SW 1271 (cell line): ENCODE measurements around the gene CTNNBL1.
"Not testable (repeated sequence)": the region's sequence is repeated elsewhere in the genome, so short reads cannot be mapped to it uniquely, and the experiment has no call there.

Experiments used
- DNase-seq, 2 experiments: peaks; one replicate each; lab custom pipeline; 2025; lab: John Stamatoyannopoulos, UW

CTNNBL1 gene, protein sequence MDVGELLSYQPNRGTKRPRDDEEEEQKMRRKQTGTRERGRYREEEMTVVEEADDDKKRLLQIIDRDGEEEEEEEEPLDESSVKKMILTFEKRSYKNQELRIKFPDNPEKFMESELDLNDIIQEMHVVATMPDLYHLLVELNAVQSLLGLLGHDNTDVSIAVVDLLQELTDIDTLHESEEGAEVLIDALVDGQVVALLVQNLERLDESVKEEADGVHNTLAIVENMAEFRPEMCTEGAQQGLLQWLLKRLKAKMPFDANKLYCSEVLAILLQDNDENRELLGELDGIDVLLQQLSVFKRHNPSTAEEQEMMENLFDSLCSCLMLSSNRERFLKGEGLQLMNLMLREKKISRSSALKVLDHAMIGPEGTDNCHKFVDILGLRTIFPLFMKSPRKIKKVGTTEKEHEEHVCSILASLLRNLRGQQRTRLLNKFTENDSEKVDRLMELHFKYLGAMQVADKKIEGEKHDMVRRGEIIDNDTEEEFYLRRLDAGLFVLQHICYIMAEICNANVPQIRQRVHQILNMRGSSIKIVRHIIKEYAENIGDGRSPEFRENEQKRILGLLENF

DNA sequence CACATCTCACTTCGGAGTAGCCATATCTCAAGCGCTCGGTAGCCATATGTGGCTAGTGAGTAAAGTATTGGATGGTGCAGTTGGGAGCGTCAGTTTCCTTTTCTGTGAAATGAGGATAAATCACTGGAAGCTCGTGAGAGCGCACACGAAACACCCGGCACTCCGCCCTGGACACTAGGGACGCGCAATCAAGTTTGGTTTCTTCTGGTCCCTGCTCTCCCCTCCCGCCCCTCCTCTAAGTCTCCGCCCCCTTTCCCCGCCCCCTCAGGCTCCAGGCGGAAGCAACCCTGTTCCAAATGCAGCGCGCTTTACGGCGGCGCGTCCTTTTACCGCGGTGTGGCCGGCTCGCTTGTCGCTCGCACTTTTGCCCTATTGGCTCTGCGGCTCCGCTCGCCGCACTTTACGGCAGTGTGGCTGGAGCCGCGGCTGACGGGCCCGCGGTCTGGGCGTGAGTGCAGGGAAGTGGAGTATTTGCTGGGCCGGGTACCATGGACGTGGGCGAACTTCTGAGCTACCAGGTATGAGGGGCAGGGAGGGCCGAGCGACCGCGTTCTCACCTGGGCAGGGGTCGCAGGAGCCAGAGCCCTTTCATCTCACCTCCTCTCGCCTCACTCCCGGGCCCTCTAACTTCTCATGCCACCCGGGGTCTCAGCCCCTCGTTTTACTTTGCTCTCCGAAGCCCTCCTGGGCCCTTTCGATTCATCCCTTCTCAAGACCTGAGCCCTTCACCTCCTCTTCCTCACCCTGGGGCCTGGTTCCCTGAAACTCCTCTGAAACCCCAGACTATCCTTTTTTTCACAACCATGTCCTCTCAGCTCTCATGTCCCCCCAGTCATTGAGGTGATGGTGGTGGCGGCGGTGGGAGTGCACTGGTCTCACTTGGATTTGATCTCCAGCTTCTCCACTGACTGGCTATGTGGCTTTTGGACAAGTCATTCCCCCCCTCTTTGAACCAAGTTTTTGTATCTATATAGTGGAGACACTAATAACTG is at the start of gene CTNNBL1:
Gene CTNNBL1, plus strand, starts transcription at position 396 of the 992 bp plus-strand sequence. Its CDS starts 93 bp downstream, at position 489.
- DNase-seq, result peak; percentile 98

DNA sequence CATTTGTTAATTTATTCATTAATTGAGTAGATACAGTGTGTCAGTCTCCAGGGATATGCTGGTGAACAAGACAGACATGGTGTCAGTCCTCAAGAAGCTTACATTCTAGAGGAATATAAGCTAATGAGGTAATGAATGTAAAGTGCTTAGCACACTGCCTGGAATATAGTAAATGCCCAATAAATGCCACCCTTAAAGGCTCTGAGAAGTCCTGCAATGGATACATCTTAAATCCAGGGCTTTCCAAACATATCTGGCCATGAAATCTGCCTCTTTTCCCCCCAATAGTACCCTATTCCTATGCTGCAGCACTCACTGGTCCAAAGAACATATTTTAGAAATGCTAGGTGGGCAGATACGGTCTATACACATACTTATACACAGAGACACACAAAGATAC is 49.2 kb upstream of the CTNNBL1 start:
- no peak for DNase-seq

DNA sequence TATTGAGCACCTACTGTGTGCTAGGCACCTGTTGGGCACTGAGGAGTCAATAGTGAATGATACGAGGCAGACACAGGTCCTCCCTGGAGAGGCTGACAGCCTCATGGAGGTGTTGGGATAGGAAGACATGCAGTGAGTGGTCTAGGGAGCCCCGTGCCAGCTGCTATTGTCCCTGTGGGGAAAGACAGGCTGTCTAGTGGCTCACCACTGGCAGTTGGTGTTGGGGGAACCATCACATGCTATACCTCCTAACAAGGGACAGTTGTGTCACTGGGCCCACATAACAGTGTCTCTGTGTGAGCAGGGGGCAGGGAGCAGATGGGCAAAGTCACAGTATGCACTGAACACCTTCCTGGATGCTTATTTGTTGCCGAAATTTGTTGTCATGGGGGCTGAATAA is 45.9 kb upstream of the CTNNBL1 start:
- no peak for DNase-seq

DNA sequence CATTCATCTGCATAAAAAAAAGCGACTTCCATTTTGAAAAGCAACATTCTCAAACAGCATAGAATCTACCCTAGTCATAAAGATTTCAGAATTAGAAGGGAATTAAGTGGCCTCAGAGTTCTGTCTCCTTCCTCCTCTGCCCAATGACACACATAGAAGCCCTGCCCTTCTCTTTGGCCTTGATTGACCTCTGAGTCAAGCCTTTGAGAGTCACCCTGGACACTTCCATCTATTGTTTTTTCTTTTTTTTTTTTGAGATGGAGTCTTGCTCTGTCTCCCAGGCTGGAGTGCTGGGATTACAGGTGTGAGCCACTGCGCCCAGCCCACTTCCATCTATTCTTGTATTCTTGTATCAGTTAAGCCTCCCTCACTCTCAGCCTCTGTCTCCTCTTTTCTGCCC is 44.8 kb upstream of the CTNNBL1 start:
- DNase-seq, result no peak

DNA sequence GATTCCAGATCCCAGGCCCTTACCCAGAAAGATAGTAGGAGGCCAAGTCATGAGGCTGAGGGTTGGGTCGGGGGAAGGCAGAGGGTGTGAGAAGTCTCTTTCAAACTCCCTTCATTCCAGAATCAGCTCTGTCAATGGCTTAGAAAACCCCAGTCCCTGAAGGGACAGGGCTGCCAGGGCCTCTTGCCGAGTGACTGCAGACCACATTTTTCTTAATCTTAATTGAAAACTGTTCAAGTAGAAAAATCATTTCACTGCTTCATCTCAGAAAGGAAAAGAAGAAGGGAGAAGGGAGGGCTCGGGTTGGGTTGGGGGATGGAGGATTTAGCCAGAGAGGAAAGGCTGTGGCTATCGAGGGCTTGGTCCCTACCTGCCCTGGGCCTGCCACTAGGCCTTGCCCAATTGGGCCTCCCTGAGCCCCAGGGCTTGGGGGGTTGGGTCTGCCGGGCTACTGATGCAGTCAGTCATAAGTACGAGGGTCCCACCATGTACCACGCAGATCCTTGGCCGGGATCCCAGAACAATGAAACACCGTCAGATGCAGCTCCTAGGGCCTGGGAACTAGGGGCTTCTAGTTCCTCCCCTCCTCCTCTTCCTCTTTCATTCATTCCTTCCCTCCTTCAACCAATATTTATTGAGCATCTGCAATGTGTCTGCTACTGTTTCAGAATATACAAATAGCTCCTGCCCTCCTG is 44.0 kb upstream of the CTNNBL1 start:
- no peak for DNase-seq

DNA sequence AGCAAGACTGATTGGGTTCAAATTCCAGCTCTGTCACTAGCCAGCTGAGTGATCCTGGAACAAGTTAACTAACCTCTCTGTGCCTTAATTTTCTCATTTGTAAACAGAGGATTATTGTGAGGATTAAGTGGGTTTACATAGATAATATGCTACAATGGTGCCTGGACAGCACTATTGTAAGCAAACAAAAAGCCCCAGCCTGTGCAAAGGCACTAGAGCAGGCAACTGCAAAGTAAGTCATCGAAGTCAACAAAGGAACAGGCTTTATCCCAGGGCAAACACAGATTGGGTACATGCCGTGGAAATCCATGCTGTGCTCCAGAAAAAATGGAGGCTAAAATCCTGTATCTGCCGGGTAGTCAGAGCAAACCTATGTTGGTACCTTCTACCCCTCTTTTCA is 43.2 kb upstream of the CTNNBL1 start:
- DNase-seq, result no peak

DNA sequence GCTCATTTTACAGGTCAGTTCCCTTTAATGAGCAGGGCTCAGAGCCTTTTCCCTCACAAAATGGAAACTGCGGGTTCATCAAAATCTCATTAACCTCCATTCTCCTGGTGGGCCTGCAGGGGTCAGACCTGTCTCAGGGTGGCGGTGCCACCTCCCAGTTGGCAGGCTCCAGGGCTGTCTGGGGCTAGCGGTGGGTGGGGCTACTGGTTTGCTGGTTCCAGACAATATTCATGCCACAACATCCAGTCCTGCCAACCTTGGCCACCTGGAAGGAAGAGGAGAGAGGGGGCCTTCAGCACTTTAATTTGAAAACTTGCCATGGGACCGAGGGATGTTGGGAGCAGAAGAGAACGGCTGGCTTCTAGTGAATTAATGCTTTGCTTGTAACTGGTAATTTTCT is 41.9 kb upstream of the CTNNBL1 start:
- DNase-seq, result peak in 1 of 2 experiments; percentile 41

DNA sequence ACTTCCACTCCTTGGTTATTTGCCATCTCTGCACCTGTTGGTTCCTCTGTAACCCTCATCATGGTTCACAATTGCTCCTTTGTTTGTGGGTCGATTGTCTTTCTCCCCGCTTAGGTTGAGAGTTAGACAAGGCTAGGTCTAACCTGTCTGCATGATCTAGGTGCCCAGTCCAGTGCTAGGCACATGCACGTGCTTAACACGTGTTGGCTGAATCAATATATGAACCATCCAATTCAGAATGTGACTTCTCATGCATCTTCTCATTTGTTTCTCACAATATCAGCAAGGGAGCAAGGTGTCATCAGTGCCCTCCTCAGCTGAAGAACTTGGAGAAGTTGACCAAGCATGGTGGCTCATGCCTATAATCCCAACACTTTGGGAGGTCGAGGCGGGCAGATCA is 36.9 kb upstream of the CTNNBL1 start:
- no peak for DNase-seq

DNA sequence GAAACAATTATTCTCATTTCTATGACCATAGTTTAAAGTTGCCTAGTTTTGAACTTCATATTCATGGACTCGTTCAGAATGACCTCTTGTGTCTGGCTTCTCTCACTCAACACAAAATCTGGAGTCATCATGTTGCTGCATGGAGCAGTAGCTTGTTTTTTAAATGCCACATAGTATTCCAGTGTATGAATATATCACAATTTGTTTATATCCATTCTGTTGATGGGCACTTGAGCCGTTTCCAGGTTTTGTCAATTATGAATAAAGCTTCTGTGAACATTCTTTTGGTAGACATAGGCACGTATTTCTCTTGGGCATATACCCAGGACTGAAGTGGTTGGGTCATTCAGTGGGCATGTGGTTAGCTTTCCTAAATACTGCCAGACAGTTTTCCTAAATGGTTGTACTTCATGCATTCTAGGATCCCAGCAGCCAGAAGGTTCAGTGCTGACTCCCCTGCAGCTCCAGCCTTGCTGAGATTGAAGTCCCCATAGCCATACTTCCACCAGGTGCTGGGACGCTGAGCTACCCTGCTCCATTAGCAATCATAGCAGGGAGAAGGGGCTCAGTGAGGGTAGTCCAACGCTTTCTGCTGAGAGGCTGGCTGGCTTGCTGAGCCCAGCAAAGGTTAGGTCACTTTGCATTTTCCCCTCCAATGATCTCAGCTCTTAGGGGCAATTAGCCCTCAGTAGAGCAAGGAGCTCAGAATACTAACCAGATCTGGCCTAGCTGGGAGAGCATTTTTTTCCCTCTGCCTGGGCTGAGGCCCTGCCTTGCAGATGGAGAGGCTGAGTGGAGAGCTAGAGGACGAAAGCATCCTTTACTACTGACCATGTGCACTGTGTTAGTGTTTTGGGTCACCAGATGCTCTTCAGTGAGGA is 35.7 kb upstream of the CTNNBL1 start:
- DNase-seq, result no peak

DNA sequence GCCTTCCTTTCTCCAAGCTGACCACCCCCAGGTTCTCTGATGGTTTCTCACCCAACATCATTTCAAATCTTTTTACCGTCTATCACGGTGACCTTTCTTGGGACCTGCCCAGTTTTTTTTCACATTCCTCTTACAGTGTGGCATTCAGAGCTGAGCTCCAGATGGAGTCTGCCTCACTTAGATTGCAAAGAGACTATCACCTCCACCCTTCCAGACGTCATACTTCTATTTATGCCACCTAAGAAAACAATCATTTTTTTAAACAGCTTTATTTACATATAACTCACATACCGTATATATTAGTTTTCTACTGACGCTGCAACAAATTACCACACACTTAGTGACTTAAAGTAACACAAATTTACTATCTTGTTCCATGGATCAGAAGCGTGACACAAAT is 32.3 kb upstream of the CTNNBL1 start:
- no peak for DNase-seq

DNA sequence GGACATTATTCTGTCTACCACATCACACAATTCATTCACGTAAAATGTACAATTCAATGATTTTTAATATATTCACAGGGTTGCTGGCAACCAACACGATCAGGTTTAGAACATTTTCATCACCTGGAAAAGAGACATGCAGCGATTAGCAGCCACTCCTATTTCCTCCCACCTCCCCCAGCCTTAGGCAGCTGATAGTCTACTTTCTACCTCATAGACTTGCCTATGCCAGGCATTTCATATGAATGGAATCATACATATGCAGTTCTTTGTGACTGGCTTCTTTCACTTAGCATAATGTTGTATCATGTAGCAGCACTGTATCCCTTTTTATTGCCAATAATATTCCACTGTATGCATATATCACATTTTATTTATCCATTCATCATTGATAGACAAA is 31.5 kb upstream of the CTNNBL1 start:
- no peak for DNase-seq

DNA sequence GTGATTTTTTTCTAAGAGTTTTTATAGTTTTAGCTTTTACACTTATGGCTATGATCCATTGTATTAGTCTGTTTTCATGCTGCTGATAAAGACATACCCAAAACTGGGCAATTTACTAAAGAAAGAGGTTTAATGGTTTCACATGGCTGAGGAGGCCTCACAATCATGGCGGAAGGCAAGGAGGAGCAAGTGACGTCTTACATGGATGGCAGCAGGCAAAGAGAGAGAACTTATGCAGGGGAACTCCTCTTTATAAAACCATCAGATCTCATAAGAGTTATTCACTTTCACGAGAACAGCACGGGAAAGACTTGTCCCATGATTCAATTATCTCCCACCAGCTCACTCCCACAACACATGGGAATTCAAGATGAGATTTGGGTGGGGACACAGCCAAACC is 29.2 kb upstream of the CTNNBL1 start:
- DNase-seq, result not testable (repeated sequence)

DNA sequence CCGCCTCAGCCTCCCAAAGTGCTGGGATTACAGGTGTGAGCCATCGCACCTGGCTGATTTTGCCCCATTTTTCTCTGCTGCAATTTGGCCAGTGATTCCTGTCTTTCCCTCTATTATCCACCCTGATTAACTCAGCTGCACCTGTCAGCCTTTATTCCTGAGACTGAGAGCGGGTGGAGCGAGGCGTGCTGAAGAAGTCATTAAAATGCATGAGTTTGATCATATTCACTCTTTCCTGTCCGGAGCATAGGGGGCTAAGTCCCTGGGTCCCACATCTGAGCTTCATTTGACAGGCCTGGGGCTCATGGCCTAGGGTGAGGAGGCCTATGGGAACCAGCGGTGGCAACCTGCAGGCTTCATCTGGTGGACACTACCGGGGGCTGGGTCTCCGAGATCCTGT is 25.7 kb upstream of the CTNNBL1 start:
- no peak for DNase-seq

DNA sequence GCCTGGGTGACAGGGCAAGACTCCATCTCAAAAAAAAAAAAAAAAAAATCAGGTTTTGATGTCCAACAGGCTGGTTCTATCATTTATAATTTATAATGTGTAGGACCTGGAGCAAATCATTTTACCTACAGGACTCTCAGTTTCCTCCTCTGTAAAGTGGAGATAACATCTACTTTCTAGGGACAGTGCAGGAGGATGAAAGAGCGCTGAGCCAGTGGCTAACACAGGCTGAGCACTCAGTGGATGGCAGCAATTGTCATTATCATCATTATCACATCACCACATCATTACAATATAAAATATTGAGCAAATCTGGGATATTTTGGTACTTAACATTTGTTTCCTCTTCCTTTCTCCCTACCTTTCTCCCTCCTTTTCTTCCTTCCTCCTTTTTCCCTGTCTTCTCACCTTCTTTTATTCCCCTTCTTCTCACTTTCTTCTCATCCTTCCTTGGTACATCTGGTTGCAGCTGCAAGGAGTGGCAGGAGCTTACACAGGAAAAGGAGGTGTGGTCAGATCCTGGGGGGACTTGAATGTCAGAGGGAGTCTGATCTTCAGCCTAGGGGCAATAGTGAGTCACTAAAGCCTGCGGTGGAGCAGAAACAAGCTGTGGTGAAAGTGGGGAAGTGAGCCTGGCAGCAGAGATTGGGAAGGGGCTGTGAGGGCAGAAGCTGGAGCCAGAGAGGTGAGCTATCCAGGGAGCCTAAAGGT is 24.6 kb upstream of the CTNNBL1 start:
- DNase-seq, result no peak

DNA sequence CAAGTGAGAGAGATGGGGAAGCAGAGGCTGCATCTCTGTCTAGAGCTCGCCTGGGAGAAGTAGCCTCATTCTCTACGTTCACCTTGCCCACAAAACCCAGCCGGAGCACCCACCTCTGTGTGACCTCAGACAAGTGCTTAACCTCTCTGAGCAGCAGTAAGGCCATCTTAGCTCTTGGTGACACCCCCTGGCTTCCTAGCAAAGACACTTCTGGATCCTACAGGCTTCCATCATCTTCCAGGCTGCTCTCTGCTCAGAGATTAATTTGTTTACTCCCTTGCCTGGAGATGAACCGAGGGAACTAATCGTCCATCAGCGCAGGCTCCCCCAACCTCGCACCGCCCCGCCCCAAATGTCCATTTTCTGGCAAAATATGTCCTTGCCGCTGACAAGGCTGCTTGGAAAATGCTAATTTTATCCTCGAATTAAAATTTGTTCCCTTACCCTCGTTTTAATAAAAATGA is 24.0 kb upstream of the CTNNBL1 start:
- no peak for DNase-seq

DNA sequence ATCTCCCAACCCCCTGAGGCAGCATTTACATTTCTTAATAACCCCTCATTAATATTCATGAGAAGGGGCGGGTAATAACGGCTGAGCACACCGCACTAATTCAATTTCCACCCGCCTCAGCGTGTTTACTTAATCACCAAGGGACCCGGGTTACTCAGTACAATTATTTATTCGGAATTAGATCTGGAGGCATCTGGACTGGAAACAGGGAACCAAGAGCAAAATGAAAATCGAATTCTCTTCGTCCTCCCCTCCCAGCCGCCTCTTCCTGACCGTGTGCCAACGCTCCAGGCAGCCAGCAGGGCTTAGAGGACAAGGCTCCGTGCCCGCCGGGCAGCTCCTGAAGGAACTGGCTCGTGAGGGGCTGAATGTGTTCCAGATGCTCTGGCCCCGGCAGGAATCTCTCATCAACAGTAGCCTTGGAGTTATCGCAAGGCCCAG is 23.5 kb upstream of the CTNNBL1 start:
- DNase-seq, result no peak

DNA sequence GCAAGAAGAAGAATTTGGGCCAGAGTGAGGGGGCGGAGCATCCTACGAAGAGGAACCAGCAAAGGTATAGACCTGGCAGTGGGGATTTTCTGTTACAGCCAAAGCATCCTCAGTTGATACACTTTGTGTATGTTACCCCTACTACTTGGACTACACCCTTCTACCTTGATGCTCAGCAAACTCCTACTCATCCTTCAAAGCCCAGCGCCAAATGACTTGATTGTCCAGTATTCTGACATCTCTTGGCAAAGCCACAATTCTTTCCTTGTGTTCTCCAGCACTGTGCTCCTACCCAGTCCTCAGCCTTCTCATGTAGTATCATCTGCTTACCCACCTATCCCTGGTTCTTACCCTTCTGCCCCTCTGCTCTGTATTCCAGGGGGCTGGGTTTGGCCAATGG is 21.7 kb upstream of the CTNNBL1 start:
- no peak for DNase-seq

DNA sequence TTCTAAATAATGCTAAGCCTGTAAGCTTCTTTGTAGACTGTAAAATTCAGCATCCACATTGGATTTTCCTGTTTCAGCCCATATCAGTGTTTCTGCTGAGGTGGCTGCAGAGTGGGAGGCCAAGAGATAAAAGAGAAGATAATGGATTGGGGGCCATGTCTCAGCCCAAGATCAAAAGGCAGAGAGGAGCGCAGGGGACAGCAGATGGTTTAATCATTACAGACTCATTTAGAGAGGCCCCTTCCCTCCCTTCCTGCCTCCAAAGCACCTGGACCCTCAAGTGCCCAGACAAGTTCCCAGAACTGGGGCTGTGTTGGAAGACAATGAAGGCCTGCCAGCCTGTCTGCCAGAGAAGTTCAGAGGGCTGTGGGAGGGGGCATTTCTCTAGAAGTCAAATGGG is 20.4 kb upstream of the CTNNBL1 start:
- no peak for DNase-seq

DNA sequence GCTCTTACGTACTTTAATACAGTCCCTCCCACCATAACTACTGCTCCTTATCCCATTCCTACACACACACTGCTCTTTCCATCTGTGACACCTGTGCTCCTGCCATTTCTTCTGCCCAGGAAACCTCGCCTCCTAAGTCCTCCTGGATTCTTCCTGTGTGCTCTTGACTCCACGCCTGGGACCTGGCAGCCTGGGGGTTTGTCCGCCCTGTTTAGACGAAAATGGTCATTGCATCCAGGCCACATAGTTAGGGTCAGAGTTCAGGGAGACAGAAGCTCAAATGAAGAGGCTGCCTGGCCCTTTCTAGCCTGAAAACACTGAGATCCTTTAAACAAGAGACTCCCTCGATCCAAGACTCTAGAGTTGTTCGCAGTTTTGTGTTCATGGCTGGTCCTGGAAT is 17.4 kb upstream of the CTNNBL1 start:
- no peak for DNase-seq
